Memory B cell (primary cell): Measurements from ENCODE around the gene AURKAIP1.

Experiments
- ATAC-seq: fragments of 150-1000 bp; cut with Tn5 transposase; 2 replicates; pipeline ENCODE4 v1.10.0; 2021; ENCODE audit warnings: low read depth, mild to moderate bottlenecking, moderate library complexity
- DNase-seq, 2 donors: peaks; one replicate each; pipeline ENCODE4 v3.0.0; 2022; ENCODE audit warnings: low spot score in 2 of 2
- H3K27ac Mint-ChIP-seq: one replicate; pipeline ENCODE4 v1.8.0; 2022; ENCODE audit warnings: mild to moderate bottlenecking, moderate library complexity, mixed read lengths
- H3K27me3 Mint-ChIP-seq: one replicate; pipeline ENCODE4 v1.8.0; 2022; ENCODE audit warnings: mixed read lengths
- H3K36me3 Mint-ChIP-seq: one replicate; pipeline ENCODE4 v1.8.0; 2022; ENCODE audit warnings: mild to moderate bottlenecking, mixed read lengths
- H3K4me1 Mint-ChIP-seq: one replicate; pipeline ENCODE4 v1.8.0; 2022; ENCODE audit warnings: mixed read lengths
- H3K4me3 Mint-ChIP-seq: one replicate; pipeline ENCODE4 v1.8.0; 2022; ENCODE audit warnings: mild to moderate bottlenecking, moderate library complexity, mixed read lengths
- H3K9me3 Mint-ChIP-seq: one replicate; pipeline ENCODE4 v1.8.0; 2022; ENCODE audit warnings: mixed read lengths

The AURKAIP1 gene

DNA sequence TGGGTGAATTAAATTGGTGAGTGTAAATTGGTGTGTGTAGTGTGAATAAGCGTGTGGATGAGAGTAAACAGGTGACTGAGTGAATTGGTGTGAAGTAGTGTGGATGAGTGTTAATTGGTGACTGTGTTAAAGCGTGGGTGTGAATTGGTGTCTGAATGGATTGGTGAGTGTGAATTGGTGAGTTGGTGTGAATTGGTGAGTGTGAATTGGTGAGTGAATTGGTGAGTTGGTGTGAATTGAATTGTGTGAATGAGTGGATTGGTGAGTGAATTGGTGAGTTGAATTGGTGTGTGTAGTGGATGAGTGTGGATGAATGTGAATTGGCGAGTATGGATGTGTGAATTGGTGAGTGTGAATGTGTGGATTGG lies 8.3 kb downstream of the AURKAIP1 start:
- H3K36me3 Mint-ChIP-seq = no peaks in the 10 kb centered on the region
- H3K27me3 Mint-ChIP-seq = no peaks in the 10 kb centered on the region
- H3K27ac Mint-ChIP-seq = no peak overlapping the region
- no peaks in the 10 kb centered on the region for H3K9me3 Mint-ChIP-seq
- no peak for DNase-seq
- H3K4me1 Mint-ChIP-seq = no peaks in the 10 kb centered on the region
- no peak overlapping the region for H3K4me3 Mint-ChIP-seq
- no peak for ATAC-seq

DNA sequence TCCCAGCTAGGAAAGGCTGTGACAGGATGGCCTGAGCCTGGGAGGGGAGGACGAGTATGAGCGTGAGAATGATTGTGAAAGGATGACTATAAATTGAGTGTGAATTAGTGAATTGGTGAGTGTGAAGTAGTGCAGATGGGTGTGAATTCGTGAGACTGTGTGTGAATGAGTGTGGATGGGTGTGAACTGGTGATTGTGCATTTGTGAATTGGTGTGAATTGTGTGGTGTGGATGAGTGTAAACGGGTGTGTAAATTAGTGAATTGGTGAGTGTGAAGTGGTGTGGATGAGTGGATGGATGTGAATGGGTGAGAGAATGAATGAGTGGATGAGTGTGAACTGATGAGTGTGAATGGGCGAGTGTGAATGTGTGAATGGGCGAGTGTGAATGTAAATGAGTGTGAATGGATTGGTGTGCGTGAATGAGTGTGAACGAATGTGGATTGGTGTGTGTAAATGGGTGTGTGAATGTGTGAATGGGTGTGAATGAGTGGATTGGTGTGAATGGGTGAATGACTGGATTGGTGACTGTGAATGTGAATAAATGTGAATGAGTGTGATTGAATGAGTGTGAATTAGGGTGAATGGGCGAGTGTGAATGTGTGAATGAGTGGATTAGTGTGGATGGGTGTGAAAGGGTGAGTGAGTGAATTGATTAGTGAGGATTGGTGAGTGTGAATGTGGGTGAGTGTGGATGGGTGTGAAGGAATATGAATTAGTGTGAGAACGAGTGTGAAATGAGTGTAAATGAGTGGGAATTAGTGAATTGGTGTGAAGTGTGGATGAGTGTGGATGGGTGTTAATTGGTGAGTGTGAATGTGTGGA lies 8.9 kb downstream of the AURKAIP1 start:
- DNase-seq (no peak), ATAC-seq (no peak)
- Mint-ChIP-seq H3K27ac (no peak overlapping the region), H3K36me3 (no peaks in the 10 kb centered on the region), H3K27me3 (peaks cover under 1% of the 10 kb centered on the region), H3K4me1 (peaks cover under 1% of the 10 kb centered on the region), H3K4me3 (no peak overlapping the region), H3K9me3 (no peaks in the 10 kb centered on the region)

GRCh38 chr1:1364266-1364665 lies 10.7 kb downstream of the AURKAIP1 start:
- Mint-ChIP-seq H3K36me3 (no peaks in the 10 kb centered on the region), H3K27ac (no peak overlapping the region), H3K27me3 (peaks cover 7% of the 10 kb centered on the region), H3K9me3 (no peaks in the 10 kb centered on the region), H3K4me3 (no peak overlapping the region), H3K4me1 (peaks cover 7% of the 10 kb centered on the region)
- ATAC-seq (no peak), DNase-seq (no peak)

DNA sequence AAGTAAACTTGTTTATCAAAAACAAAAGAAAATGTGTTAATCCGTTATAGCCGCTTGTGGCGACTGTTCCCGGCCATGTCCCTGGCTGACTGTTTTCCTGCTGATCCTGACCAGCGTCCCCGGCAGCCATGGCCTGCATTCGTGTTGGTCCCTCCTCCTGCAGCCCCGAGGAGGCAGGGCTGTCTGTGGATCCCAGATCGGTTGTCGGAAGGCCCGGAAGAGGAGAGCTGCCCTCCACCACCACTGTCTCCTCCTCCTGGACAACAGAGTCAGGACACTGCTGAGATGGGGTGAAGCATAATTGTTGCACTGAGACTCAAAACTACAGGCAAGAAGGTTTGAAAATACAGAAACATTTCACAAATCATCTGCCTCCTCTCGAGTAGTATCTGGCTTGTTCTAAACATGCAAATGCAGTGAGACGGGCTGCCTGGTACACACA lies 13.0 kb downstream of the AURKAIP1 start:
- no peaks in the 10 kb centered on the region for H3K9me3 Mint-ChIP-seq
- DNase-seq (no peak), ATAC-seq (no peak)
- H3K4me1 Mint-ChIP-seq = peaks cover 10% of the 10 kb centered on the region
- no peak overlapping the region for H3K4me3 Mint-ChIP-seq
- no peaks in the 10 kb centered on the region for H3K36me3 Mint-ChIP-seq
- no peak overlapping the region for H3K27ac Mint-ChIP-seq
- peaks cover 11% of the 10 kb centered on the region for H3K27me3 Mint-ChIP-seq

DNA sequence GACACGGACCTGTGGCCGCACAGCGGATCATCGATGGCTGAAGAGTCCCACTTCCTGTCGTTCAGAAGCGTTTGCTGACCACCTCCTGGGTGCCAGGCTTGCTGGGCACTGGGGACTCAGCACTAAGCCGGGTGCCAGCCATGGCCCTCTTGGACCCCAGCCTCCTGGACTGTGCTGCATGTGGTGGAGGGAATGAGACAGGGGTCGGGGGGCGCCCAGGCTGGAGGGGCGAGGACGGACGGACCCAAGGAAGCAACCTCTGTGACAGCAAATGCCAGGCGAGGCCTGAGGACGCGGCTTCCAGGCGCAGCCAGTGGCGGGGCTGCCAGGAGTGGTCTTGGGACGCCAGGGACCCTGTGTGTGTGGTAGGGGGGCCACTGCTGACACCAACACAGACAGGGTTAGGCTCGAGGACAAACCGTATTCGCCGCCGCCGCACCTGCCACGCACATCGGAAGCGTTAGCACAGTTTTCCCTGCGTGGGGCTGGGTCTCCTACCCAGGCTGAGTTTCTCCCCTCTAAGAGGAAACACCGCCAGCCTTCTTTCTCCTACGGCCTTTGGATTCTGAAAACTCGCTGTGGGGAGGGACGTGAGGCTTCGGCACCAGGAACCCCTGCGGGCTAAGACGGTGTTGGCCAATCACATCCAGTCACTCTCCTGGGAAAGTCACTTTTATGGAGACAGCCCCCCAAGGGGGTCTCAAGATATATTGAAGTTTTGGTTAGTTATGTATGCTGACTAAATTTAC lies 13.6 kb downstream of the AURKAIP1 start:
- DNase-seq = no peak
- H3K4me1 Mint-ChIP-seq = peaks cover 10% of the 10 kb centered on the region
- no peak overlapping the region for H3K4me3 Mint-ChIP-seq
- peaks cover 13% of the 10 kb centered on the region for H3K27me3 Mint-ChIP-seq
- ATAC-seq = no peak
- H3K36me3 Mint-ChIP-seq = no peaks in the 10 kb centered on the region
- H3K27ac Mint-ChIP-seq = no peak overlapping the region
- no peaks in the 10 kb centered on the region for H3K9me3 Mint-ChIP-seq

DNA sequence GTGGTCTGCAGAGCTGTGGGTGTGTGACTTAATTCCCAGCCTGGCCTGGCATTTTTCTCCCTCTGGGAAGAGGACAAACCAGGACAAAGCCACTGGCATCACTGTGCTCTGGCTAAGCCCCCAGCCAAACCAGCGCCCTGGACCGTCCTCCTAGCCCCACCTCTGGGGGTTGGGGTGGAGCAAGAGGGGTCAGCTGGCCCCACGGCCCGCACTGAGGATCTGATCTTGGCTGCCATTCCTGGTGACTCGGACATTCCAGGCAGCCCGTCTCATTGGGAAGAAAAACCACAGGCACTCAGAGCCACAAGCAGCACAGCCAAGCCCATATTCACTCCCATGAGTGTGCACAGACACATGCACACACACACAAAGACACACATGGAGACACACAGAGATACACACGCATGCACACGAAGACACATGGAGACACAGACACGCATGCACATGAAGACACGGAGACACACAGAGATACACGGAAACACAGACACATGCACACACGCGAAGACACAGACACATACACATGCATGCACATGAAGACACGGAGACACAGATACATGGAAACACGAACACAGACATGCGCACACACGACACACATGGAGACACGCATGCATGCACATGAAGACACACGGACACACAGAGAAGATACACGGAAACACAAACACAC lies 14.4 kb downstream of the AURKAIP1 start:
- Mint-ChIP-seq H3K4me1 (peaks cover 10% of the 10 kb centered on the region), H3K36me3 (no peaks in the 10 kb centered on the region), H3K27me3 (peaks cover 13% of the 10 kb centered on the region), H3K27ac (no peak overlapping the region), H3K9me3 (no peaks in the 10 kb centered on the region), H3K4me3 (no peak overlapping the region)
- ATAC-seq (no peak), DNase-seq (no peak)

- DNase-seq = no peak
- no peak overlapping the region for H3K4me3 Mint-ChIP-seq
- no peaks in the 10 kb centered on the region for H3K9me3 Mint-ChIP-seq
- H3K27me3 Mint-ChIP-seq = peaks cover 13% of the 10 kb centered on the region
- peaks cover 10% of the 10 kb centered on the region for H3K4me1 Mint-ChIP-seq
- ATAC-seq = no peak
- H3K27ac Mint-ChIP-seq = no peak overlapping the region
- H3K36me3 Mint-ChIP-seq = no peaks in the 10 kb centered on the region
Measured at GRCh38 chr1:1359664-1360468, 15.1 kb downstream of the AURKAIP1 start.

- Mint-ChIP-seq H3K27me3 (peaks cover 13% of the 10 kb centered on the region), H3K27ac (no peak overlapping the region), H3K4me3 (no peak overlapping the region), H3K4me1 (peaks cover 10% of the 10 kb centered on the region), H3K36me3 (no peaks in the 10 kb centered on the region), H3K9me3 (no peaks in the 10 kb centered on the region)
- ATAC-seq (peak; percentile 34), DNase-seq (no peak)
Measured at GRCh38 chr1:1359308-1359663, 15.7 kb downstream of the AURKAIP1 start.

DNA sequence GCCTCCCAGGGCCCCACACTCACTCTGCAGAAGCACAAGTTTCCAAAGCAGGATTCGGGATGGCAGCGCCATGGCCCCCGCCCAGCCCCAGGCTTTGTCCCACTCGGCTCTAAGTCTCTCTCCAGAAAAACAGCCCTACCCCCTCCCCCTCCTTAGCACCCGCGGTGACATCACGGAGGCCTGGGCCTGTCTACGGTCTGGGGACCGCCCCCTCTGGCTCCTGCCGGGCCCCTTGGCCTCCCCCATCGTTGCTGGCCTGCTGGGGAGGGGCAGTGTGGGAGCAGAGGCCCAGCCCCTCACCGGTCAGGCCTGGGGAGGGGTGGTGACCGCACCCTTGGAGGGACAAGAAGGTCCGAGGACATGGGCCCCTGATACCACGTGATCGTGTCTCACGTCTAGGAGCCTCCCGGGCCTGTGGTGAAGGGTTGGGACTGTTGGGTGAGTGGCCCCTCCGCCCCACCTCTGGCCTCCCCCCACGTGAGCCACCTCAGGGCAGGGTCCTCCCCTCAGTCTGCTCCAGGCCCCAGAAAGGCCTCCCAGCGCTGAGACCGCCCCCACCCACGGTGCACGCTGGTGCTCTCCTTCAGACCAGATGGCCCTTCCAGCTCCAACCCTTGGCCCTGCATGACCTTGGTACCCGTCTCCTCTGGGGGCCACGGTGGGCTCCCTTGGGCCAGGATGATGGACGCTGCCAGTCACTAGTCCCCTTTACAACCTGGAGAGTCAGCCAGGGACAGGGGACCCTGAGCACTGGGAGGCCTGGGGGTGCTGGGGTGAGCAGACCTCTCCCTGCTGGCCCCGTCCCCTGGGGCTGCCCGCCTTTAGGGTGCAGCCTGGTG lies 16.4 kb downstream of the AURKAIP1 start, which contains the start of gene MXRA8:
Gene MXRA8, minus strand, starts transcription at position 123 of the 839 bp plus-strand sequence. Its CDS starts 51 bp downstream, at position 72.
- ATAC-seq (no peak), DNase-seq (no peak)
- peaks cover 13% of the 10 kb centered on the region for H3K27me3 Mint-ChIP-seq
- H3K27ac Mint-ChIP-seq = no peak within 1 kb of the TSS
- H3K9me3 Mint-ChIP-seq = no peaks in the 10 kb centered on the region
- H3K4me1 Mint-ChIP-seq = peaks cover 12% of the 10 kb centered on the region
- no peak within 1 kb of the TSS for H3K4me3 Mint-ChIP-seq
- H3K36me3 Mint-ChIP-seq = no peaks in the 10 kb centered on the region

GRCh38 chr1:1357871-1358432 lies 17.1 kb downstream of the AURKAIP1 start:
- no peak overlapping the region for H3K4me3 Mint-ChIP-seq
- H3K27me3 Mint-ChIP-seq = peaks cover 13% of the 10 kb centered on the region
- H3K9me3 Mint-ChIP-seq = no peaks in the 10 kb centered on the region
- H3K4me1 Mint-ChIP-seq = peaks cover 13% of the 10 kb centered on the region
- no peaks in the 10 kb centered on the region for H3K36me3 Mint-ChIP-seq
- DNase-seq = no peak
- H3K27ac Mint-ChIP-seq = no peak overlapping the region
- ATAC-seq = no peak

DNA sequence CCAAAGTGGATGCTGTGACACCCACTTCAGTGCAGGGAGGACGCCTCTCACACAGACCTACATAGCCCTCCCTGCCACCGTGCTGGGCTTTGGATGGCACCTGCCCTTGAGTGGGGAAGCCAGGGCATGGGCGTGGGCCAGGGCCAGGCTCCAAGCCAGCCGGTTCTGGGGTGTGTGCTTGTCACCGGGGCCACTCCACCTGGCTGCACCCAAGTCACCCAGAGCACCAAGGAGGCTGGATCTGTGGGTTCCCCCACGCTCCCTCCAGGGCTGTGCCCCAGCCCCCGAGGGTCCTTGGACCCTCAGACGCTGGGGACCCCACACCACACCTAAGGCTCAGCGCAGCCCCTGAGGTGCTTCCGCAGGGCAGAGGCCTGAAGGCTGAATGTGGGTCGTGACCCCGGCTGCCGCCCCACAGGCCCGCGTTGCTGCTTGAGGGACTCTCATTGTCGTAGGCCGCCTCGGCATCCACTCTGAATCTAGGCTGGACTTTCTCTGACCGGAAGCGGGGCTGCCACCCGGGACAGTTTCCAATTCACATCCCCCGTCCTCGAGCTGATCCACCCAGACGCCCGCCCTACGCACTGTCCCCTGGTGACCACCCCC lies 18.1 kb downstream of the AURKAIP1 start:
- ATAC-seq (no peak), DNase-seq (peak in 1 of 2 donors; percentile 15)
- H3K4me3 Mint-ChIP-seq = no peak overlapping the region
- H3K27me3 Mint-ChIP-seq = peaks cover 20% of the 10 kb centered on the region
- peaks cover 23% of the 10 kb centered on the region for H3K4me1 Mint-ChIP-seq
- peaks cover 2% of the 10 kb centered on the region for H3K36me3 Mint-ChIP-seq
- no peaks in the 10 kb centered on the region for H3K9me3 Mint-ChIP-seq
- H3K27ac Mint-ChIP-seq = no peak overlapping the region

- H3K4me3 Mint-ChIP-seq = no peak overlapping the region
Measured at GRCh38 chr1:1356166-1356795, 18.7 kb downstream of the AURKAIP1 start.

More at GRCh38 chr1:1356166-1356795, 18.7 kb downstream of the AURKAIP1 start:
- H3K36me3 Mint-ChIP-seq = peaks cover 2% of the 10 kb centered on the region
- peaks cover 20% of the 10 kb centered on the region for H3K27me3 Mint-ChIP-seq
- no peak overlapping the region for H3K27ac Mint-ChIP-seq
- no peaks in the 10 kb centered on the region for H3K9me3 Mint-ChIP-seq
- ATAC-seq (no peak), DNase-seq (peak in 1 of 2 donors; percentile 11)
- H3K4me1 Mint-ChIP-seq = peaks cover 24% of the 10 kb centered on the region
